T47D (cell line): ENCODE data around the gene TLDC2.
"Not testable (repeated sequence)": the region's sequence is repeated elsewhere in the genome, so short reads cannot be mapped to it uniquely, and the experiment has no call there.

Source experiments
- DNase-seq, 2 experiments: peaks; one replicate each; pipeline versions ENCODE4 v3.0.0 to v3.0.0-alpha.2; 2011 to 2012; ENCODE audit warnings: low read depth in 1 of 2, low spot score in 1 of 2
- JUND ChIP-seq: IDR thresholded peaks from 2 replicates; pipeline ENCODE4 v1.6.1; 2012; ENCODE audit warnings: low read depth
- in situ Hi-C: cut with HindIII; loops from 2 replicates; pipeline ENCODE4 v1.10.0; 2016; ENCODE audit warnings: low sequenced_read_pairs, low pct_unique_long_range_greater_than_20kb

Gene TLDC2

GRCh38 chr20:36886859-36887751 lies 11.2 kb downstream of the TLDC2 start:
- in situ Hi-C loops = no loop called here

GRCh38 chr20:36887752-36888090 lies 11.8 kb downstream of the TLDC2 start:
- in situ Hi-C loops = no loop called here
- TF ChIP-seq JUND = no peak
- DNase-seq = no peak

More at GRCh38 chr20:36886859-36887751, 11.2 kb downstream of the TLDC2 start:
- DNase-seq = peak; percentile 89 to 90
- TF ChIP-seq JUND = no peak

DNA sequence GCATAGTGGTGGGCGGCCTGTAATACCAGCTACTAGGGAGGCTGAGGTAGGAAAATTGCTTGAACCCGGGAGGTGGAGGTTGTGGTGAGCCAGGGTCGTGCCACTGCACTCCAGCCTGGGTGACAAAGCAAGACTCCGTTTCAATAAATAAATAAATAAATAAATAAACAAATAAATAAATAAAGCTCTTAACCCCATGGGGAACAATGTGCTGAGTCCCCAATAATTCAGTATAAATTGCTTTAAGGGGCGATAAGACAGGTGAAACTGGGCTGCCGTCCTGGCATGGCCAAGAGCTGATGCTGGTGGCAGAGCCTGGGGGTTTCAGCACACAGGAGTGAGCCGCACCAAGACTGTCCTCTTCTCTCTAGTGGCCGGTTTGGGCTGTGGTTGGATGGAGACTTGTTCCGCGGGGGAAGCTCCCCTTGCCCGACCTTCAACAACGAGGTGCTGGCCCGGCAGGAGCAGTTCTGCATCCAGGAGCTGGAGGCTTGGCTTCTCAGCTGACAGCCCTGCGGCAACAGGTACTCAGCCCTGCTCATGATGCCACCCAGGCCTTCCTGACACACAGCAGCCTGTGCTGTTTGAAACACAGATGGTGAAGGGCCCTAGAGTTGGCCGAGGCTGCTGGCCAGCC lies 13.1 kb downstream of the TLDC2 start:
- in situ Hi-C loops = no loop called here
- TF ChIP-seq JUND = no peak
- DNase-seq = no peak

DNA sequence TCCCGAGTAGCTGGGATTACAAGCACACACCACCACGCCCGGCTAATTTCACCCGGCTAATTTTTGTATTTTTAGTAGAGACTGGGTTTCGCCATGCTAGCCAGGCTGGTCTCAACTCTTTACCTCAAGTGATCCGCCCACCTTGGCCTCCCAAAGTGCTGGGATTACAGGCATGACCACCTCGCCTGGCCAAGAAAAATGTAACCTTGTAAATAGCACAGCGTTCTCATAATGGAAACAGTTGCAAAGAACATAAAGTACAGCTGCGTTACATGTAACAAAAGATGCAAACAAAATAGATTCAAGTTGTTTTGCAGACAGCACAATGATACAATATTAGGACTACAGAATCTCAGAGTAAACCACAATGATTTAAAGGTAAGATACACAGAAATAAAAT lies 14.6 kb downstream of the TLDC2 start:
- in situ Hi-C loops = no loop called here
- no peak for TF ChIP-seq JUND
- no peak for DNase-seq

DNA sequence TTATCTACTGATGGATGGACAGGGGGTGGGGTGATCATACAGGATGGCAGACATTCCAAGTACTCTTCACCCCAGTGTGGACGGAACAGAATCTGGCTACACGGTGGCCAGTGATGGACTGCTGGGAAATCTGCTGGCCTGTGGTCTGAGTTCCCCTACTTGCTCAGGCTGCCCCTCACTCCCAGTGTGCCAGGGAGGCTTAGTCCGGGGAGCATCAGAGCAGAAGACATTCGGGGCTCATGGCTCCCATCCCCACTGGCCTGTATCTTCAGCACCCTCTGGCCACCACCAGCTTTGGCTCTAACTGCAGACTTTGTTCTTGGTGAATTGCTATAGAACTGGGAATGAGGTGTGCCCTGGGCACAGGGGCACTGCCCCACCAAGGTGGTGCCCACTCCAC lies 15.3 kb downstream of the TLDC2 start:
- no peak for TF ChIP-seq JUND
- in situ Hi-C loops = no loop called here
- DNase-seq = no peak

- no peak for TF ChIP-seq JUND
- no peak for DNase-seq
- in situ Hi-C loops = no loop called here
Measured at GRCh38 chr20:36893801-36894200, 17.9 kb downstream of the TLDC2 start.

DNA sequence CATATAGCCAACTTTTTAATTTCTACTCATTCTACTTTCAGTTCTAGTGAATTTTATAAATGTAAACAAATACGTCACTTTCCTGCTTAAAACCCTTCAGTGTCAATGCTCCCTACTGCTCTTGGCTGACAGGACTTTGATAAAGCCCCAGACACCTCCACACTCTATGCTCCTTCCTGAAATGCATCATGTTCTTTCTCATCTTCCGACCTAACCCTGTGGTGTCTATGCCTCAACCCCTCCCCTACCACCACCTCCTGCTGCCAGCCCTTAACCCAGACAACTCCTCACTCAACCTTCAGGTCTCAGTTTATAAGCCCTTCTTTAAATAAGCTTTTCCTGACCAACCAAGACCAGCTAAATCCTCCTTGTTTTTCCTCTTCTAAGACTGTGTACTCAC lies 19.1 kb downstream of the TLDC2 start:
- in situ Hi-C loops = no loop called here
- TF ChIP-seq JUND = no peak
- no peak for DNase-seq

DNA sequence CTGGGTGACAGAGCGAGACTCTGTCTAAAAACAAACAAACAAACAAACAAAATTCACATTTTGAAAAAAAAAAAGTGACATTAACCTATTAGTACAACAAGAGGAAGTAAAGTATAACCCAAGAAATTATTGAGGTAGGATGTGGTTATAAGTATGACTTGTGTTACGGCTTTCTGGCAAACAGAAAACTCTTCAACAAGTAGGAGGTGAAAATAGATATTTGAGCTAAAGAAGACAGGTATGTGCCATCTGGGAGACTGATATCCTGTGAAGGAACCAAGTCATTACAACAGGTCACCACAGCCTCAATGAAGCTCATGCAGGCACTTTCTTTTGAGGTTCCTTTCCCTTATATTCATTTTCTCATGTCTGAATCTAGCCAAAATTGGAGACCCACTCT lies 28.8 kb downstream of the TLDC2 start:
- no peak for TF ChIP-seq JUND
- DNase-seq = no peak
- in situ Hi-C loops = no loop called here

GRCh38 chr20:36905566-36905965 lies 29.6 kb downstream of the TLDC2 start:
- in situ Hi-C loops, DNase-seq: not testable (repeated sequence)

- in situ Hi-C loops, DNase-seq: not testable (repeated sequence)
Measured at GRCh38 chr20:36906086-36906485, 30.1 kb downstream of the TLDC2 start.

DNA sequence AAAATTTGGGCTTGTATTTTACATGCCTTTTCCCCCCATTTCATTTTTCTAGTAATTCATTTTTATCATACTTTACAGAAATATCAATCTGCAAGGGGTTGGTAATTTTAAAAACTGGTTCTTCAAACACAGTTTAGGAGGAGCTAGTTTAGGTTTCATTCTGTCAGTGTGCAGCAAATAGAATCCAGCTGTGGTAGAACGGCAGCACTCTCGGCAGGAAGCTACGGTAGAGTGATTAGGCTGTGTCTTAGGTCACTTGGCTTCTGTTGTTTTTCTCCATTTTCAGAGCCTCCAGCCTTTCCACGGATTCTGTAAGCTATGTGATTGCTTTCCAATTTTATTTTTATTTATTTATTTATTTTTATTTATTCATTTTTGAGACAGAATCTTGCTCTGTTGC lies 32.7 kb downstream of the TLDC2 start:
- in situ Hi-C loops = no loop called here
- no peak for TF ChIP-seq JUND
- no peak for DNase-seq

DNA sequence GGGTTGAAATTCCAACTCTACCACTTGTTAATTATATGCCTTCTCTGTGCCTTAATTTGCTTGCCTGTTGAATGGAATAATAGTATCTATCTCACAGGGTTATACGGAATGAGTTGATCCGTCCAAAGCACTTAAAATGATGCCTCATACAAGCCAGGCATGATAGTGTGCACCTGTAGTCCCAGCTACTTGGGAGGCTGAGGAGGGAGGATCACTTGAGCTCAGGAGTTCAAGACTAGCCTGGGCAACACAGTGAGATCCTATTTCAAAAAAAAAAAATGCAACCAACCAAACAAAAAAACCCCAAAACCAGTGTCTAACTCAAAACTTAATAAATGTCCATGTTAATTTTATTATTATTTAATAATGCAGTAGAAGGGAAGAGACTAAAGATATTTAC lies 40.3 kb downstream of the TLDC2 start:
- no peak for TF ChIP-seq JUND
- DNase-seq = no peak
- in situ Hi-C loops = no loop called here

GRCh38 chr20:36917240-36917639 lies 41.3 kb downstream of the TLDC2 start:
- TF ChIP-seq JUND = no peak
- in situ Hi-C loops = no loop called here
- DNase-seq = no peak
